GM12878 (cell line): ENCODE measurements around the gene TFF2. TPM values are rescaled to one million over a fixed set of nuclear protein-coding genes. Genes with fewer than 3 reads are reported as not detected.
A peak's percentile ranks its signal among the peaks of the same experiment; 100 is the strongest.

ENCODE experiments used
- ATAC-seq: fragments of 200-7000 bp; cut with Tn5 transposase; 3 replicates; pipeline ENCODE4 v1.9.1; 2020; ENCODE audit warnings: mild to moderate bottlenecking, moderate library complexity
- BruUV-seq: library from RNA; stranded (reverse); fragments of 400-500 nt; replicated peaks from 2 replicates; lab custom pipeline; 2021; lab: Mats Ljungman, UMichigan
- CTCF ChIA-PET: fragments of 300-600 bp; sonication (Branson Sonifier 250); formaldehyde crosslinking; extraction: SDS; loops from one replicate; lab custom pipeline; 2021; ENCODE audit warnings: inconsistent platforms; lab: Yijun Ruan, JAX
- POLR2A ChIA-PET: fragments of 350-600 bp; formaldehyde crosslinking; extraction: SDS; loops from one replicate; lab custom pipeline; 2021; ENCODE audit warnings: inconsistent platforms; lab: Charles Lee
- RAD21 ChIA-PET: fragments of 300-600 bp; sonication (Branson Sonifier 250); formaldehyde crosslinking; loops from one replicate; lab custom pipeline; 2023; ENCODE audit warnings: antibody characterized with exemption; ENCODE audit not compliant: unreplicated experiment; lab: Charles Lee
- SMC1A ChIA-PET: fragments of 300-600 bp; sonication (Branson Sonifier 250); formaldehyde crosslinking; loops from one replicate; lab custom pipeline; 2023; ENCODE audit not compliant: unreplicated experiment, uncharacterized antibody; lab: Charles Lee
- DNase-seq: peaks from one replicate; pipeline ENCODE4 v3.0.0-alpha.2; 2011; ENCODE audit warnings: low read depth, low spot score
- FAIRE-seq: peaks from 3 replicates; lab custom pipeline; 2011; peaks lifted over from hg19 to GRCh38; lab: Jason Lieb, UNC
- H2AFZ ChIP-seq: 2 replicates; pipeline ENCODE4 v1.6.0; 2011; ENCODE audit warnings: low read depth, low read length, control low read depth; ENCODE audit not compliant: control insufficient read depth
- H3K27ac ChIP-seq: 2 replicates; pipeline ENCODE4 v1.5.1; 2011; ENCODE audit warnings: control low read depth; ENCODE audit not compliant: control insufficient read depth, insufficient read depth
- H3K27me3 ChIP-seq, 2 experiments: replicated peaks in 1 of 2; 2 replicates each; pipeline versions ENCODE4 v1.6.0 to v1.6.1; 2011; ENCODE audit warnings: low read length in 1 of 2; ENCODE audit not compliant: control insufficient read depth in 2 of 2, insufficient read depth in 2 of 2
- H3K36me3 ChIP-seq, 2 experiments: 2 replicates each; pipeline ENCODE4 v1.5.1; 2011; ENCODE audit warnings: low read length in 1 of 2; ENCODE audit not compliant: control insufficient read depth in 2 of 2, insufficient read depth in 2 of 2
- H3K4me1 ChIP-seq: 2 replicates; pipeline ENCODE4 v1.6.1; 2011; ENCODE audit warnings: mild to moderate bottlenecking, low read length, moderate library complexity, mixed read lengths; ENCODE audit not compliant: control insufficient read depth, insufficient read depth
- H3K4me2 ChIP-seq: 2 replicates; pipeline ENCODE4 v1.6.0; 2011; ENCODE audit warnings: control low read depth; ENCODE audit not compliant: control insufficient read depth, insufficient read depth
- H3K4me3 ChIP-seq: fragments of 200-600 bp; sonication (generic); 2 replicates; pipeline ENCODE4 v1.5.1; 2016
- H3K79me2 ChIP-seq: 2 replicates; pipeline ENCODE4 v1.6.0; 2011; ENCODE audit warnings: low read length; ENCODE audit not compliant: control insufficient read depth, insufficient read depth
- H3K9ac ChIP-seq: 2 replicates; pipeline ENCODE4 v1.8.0; 2011; ENCODE audit warnings: low read length, control low read depth, mixed read lengths; ENCODE audit not compliant: control insufficient read depth, insufficient read depth
- H3K9me3 ChIP-seq: replicated peaks from 3 replicates; pipeline ENCODE4 v1.5.1; 2011; ENCODE audit warnings: mild to moderate bottlenecking, low read length; ENCODE audit not compliant: control insufficient read depth, insufficient read depth
- H4K20me1 ChIP-seq: 2 replicates; pipeline ENCODE4 v1.6.0; 2011; ENCODE audit not compliant: control insufficient read depth, insufficient read depth
- ESRRA ChIP-seq: IDR thresholded peaks from 2 replicates; pipeline ENCODE4 v1.6.1; 2012; ENCODE audit warnings: mild to moderate bottlenecking, low read length, improper control_type of control experiment
- HDGF ChIP-seq: fragments of 450-650 bp; IDR thresholded peaks from 2 replicates; pipeline ENCODE4 v1.6.1; 2016; ENCODE audit warnings: antibody characterized with exemption
- JUND ChIP-seq: IDR thresholded peaks from 2 replicates; pipeline ENCODE4 v1.6.1; 2012; ENCODE audit warnings: low read depth, mild to moderate bottlenecking, low read length, improper control_type of control experiment, moderate library complexity
- KAT2A ChIP-seq: conservative IDR thresholded peaks from 2 replicates; pipeline ENCODE4 v1.6.1; 2011; ENCODE audit warnings: low read depth, low read length; ENCODE audit not compliant: control insufficient read depth
- KDM1A ChIP-seq: fragments of 200-600 bp; sonication (generic); IDR thresholded peaks from 2 replicates; pipeline ENCODE4 v1.6.1; 2016; ENCODE audit warnings: borderline replicate concordance
- MYB ChIP-seq: fragments of 150-350 bp; IDR thresholded peaks from 2 replicates; pipeline ENCODE4 v1.6.1; 2014; ENCODE audit warnings: mild to moderate bottlenecking, low read depth, low read length, borderline replicate concordance
- NBN ChIP-seq: fragments of 450-650 bp; IDR thresholded peaks from 2 replicates; pipeline ENCODE4 v1.6.1; 2016
- RAD21 ChIP-seq: IDR thresholded peaks from 2 replicates; pipeline ENCODE4 v1.6.1; 2011; ENCODE audit warnings: mild to moderate bottlenecking, low read depth, low read length, moderate library complexity; ENCODE audit not compliant: insufficient read depth
- RCOR1 ChIP-seq: conservative IDR thresholded peaks from 2 replicates; pipeline ENCODE4 v1.6.1; 2012; ENCODE audit warnings: low read depth, low read length, improper control_type of control experiment
- SRF ChIP-seq, 2 experiments: IDR thresholded peaks; 2 replicates each; pipeline ENCODE4 v1.6.1; 2011; ENCODE audit warnings: low read depth in 2 of 2, low read length in 2 of 2, mild to moderate bottlenecking in 1 of 2, moderate library complexity in 1 of 2
- WGBS: methylation state at CpG from one replicate; pipeline ENCODE4 v1.1.6; 2016; ENCODE audit warnings: low lambda C conversion rate; ENCODE audit not compliant: insufficient replicate concordance, insufficient coverage; ENCODE audit errors: missing lambda C conversion rate; 5-methylcytosine and 5-hydroxymethylcytosine counted together
- in situ Hi-C: fragments of 300-500 bp; cut with MboI; formaldehyde crosslinking; loops from 9 replicates; pipeline ENCODE4 v1.14.3; 2018; ENCODE audit warnings: mixed read lengths
- intact Hi-C: fragments of 100-400 bp; cut with micrococcal nuclease; formaldehyde crosslinking; loops from one replicate; pipeline ENCODE4 v1.14.2; 2022; ENCODE audit not compliant: unreplicated experiment
- polyA plus RNA-seq, 11 experiments: library from polyadenylated mRNA; depleted of rRNA in 4 of 11; unstranded in 6 of 11; stranded (reverse) in 5 of 11; fragments of >200 nt; fragmentation: Nextera tagmentation in 4 of 11; fragmentation: Illumina TruSeq in 1 of 11; extraction: Ambion mirVana in 4 of 11; extraction: Trizol in 1 of 11; gene quantifications; 1 replicate in 1 of 11; 2 replicates in 10 of 11; pipeline versions ENCODE4 v1.2.1 to v1.2.3, GENCODE V29; 2011 to 2016; ENCODE audit warnings: inconsistent platforms in 2 of 11, missing spikeins in 2 of 11, low read depth in 1 of 11
- total RNA-seq, 4 experiments: library from RNA; depleted of rRNA in 3 of 4; stranded (reverse); fragments of >200 nt in 3 of 4; fragmentation: Illumina TruSeq in 1 of 4; extraction: Trizol in 1 of 4; gene quantifications; 2 replicates each; pipeline versions ENCODE4 v1.2.1 to v1.2.3, GENCODE V29; 2013 to 2021
- TF ChIP-seq, protein P1 (sequence below): IDR thresholded peaks from 2 replicates; pipeline ENCODE4 v1.6.1; 2011; ENCODE audit warnings: low read depth, low read length, improper control_type of control experiment, borderline replicate concordance
- TF ChIP-seq, protein P2 (sequence below): fragments of 450-650 bp; IDR thresholded peaks from 2 replicates; pipeline ENCODE4 v1.6.1; 2016; ENCODE audit warnings: mild to moderate bottlenecking, moderate library complexity, borderline replicate concordance

Gene TFF2
- total and polyA plus RNA-seq, 10 of the 15 experiments (the other 5 are each of a cell fraction or from before 2014, with no cell fraction given): 0.56 TPM; not detected in 9

DNA sequence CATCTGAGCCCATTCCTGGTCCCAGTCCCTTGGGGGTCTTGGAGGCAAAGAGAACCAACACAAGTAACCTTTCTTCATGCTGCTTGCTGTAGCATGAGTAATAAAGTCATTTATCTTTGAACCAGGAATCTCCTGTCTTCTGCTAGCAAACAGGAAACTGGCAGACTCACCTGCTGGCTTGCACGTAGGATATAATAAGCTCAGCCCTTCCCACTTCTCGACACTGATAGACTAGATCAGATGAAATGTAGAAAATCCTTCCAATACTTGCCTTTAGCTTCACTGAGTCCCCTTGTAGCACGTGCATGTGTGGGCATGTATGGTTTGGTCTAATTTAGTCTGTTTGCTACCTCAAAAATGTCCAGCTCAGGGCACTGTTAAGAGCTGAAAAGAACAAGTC is 6.5 kb upstream of the TFF2 start:
- POLR2A ChIA-PET: interaction anchor here (1.0 kb wide), 1 partner anchor 35 kb away, joined by 3 read pairs; no protein-coding TSS in a partner anchor
- 28% methylated on average over 3 of the region's 3 CpGs for WGBS
- no peak overlapping the region for H2AFZ ChIP-seq
- no peak overlapping the region for H3K27ac ChIP-seq
- H3K4me2 ChIP-seq: no peak overlapping the region
- H3K4me1 ChIP-seq: peaks cover 4% of the 10 kb centered on the region; the same call in 1 of the 2 replicates
- SMC1A ChIA-PET: interaction anchor here (0.8 kb wide), 1 partner anchor 10 kb away, joined by 4 read pairs; the partner anchor contains the start of gene TFF1
- ATAC-seq (no peak), DNase-seq (no peak), FAIRE-seq (peak; percentile 31)
- H3K79me2 ChIP-seq: no peaks in the 10 kb centered on the region
- H3K9ac ChIP-seq: no peak overlapping the region
- intact Hi-C loops: no loop called here
- no peaks in the 10 kb centered on the region for H3K36me3 ChIP-seq
- CTCF ChIA-PET: interaction anchor here (1.7 kb wide), 1 partner anchor 47 kb away, joined by 7 read pairs; no protein-coding TSS in a partner anchor
- no peak overlapping the region for H3K4me3 ChIP-seq
- no peaks in the 10 kb centered on the region; a peak in 2 of 4 replicates for H3K27me3 ChIP-seq
- no peaks in the 10 kb centered on the region for H4K20me1 ChIP-seq
- in situ Hi-C loops: no loop called here
- no TSS peak for BruUV-seq
- TF ChIP-seq, protein P1, sequence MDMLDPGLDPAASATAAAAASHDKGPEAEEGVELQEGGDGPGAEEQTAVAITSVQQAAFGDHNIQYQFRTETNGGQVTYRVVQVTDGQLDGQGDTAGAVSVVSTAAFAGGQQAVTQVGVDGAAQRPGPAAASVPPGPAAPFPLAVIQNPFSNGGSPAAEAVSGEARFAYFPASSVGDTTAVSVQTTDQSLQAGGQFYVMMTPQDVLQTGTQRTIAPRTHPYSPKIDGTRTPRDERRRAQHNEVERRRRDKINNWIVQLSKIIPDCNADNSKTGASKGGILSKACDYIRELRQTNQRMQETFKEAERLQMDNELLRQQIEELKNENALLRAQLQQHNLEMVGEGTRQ: no peak
- TF ChIP-seq SRF (IDR thresholded peaks at IDR 0.05; ENCODE audit: low read depth in 2 of 2, low read length in 2 of 2): no peak
- TF ChIP-seq RCOR1: no peak
- TF ChIP-seq, protein P2, sequence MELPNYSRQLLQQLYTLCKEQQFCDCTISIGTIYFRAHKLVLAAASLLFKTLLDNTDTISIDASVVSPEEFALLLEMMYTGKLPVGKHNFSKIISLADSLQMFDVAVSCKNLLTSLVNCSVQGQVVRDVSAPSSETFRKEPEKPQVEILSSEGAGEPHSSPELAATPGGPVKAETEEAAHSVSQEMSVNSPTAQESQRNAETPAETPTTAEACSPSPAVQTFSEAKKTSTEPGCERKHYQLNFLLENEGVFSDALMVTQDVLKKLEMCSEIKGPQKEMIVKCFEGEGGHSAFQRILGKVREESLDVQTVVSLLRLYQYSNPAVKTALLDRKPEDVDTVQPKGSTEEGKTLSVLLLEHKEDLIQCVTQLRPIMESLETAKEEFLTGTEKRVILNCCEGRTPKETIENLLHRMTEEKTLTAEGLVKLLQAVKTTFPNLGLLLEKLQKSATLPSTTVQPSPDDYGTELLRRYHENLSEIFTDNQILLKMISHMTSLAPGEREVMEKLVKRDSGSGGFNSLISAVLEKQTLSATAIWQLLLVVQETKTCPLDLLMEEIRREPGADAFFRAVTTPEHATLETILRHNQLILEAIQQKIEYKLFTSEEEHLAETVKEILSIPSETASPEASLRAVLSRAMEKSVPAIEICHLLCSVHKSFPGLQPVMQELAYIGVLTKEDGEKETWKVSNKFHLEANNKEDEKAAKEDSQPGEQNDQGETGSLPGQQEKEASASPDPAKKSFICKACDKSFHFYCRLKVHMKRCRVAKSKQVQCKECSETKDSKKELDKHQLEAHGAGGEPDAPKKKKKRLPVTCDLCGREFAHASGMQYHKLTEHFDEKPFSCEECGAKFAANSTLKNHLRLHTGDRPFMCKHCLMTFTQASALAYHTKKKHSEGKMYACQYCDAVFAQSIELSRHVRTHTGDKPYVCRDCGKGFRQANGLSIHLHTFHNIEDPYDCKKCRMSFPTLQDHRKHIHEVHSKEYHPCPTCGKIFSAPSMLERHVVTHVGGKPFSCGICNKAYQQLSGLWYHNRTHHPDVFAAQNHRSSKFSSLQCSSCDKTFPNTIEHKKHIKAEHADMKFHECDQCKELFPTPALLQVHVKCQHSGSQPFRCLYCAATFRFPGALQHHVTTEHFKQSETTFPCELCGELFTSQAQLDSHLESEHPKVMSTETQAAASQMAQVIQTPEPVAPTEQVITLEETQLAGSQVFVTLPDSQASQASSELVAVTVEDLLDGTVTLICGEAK: no peak
- no peak for TF ChIP-seq KDM1A
- no peak for TF ChIP-seq JUND
- no peak for TF ChIP-seq NBN
- TF ChIP-seq HDGF: no peak
- TF ChIP-seq RAD21: no peak
- no peak for TF ChIP-seq ESRRA
- TF ChIP-seq MYB: no peak
- no peak for TF ChIP-seq KAT2A
- H3K9me3 ChIP-seq: peaks cover 18% of the 10 kb centered on the region
- RAD21 ChIA-PET: no interaction called here
